HAP-1 (cell line): Measurements from ENCODE around the gene KLHL35.
A peak's percentile ranks its signal among the peaks of the same experiment; 100 is the strongest.

Source experiments
- DNase-seq, 2 experiments: peaks; one replicate each; pipeline ENCODE4 v3.0.0-alpha.2; 2016 to 2020; ENCODE audit warnings: low spot score in 2 of 2
- H3K27me3 ChIP-seq: fragments of 250-450 bp; sonication (Bioruptor Pico); 2 replicates; pipeline ENCODE4 v1.5.1; 2020; ENCODE audit warnings: low read depth, mild to moderate bottlenecking, moderate library complexity
- H3K36me3 ChIP-seq: fragments of 250-450 bp; sonication (Bioruptor Pico); replicated peaks from 2 replicates; pipeline ENCODE4 v1.5.1; 2020; ENCODE audit warnings: mild to moderate bottlenecking
- H3K4me1 ChIP-seq: fragments of 250-450 bp; sonication (Bioruptor Pico); 2 replicates; pipeline ENCODE4 v1.5.1; 2020; ENCODE audit warnings: mild to moderate bottlenecking
- H3K4me3 ChIP-seq: fragments of 250-450 bp; sonication (Bioruptor Pico); 2 replicates; pipeline ENCODE4 v1.5.1; 2020; ENCODE audit warnings: mild to moderate bottlenecking, moderate library complexity
- H3K9me3 ChIP-seq: fragments of 250-450 bp; sonication (Bioruptor Pico); 2 replicates; pipeline ENCODE4 v1.5.1; 2020; ENCODE audit warnings: mild to moderate bottlenecking, moderate library complexity
- in situ Hi-C: fragments of 300-500 bp; cut with MboI; formaldehyde crosslinking; loops from 3 replicates; pipeline ENCODE4 v1.14.3; 2020; ENCODE audit warnings: low sequenced_read_pairs, inconsistent platforms, mixed read lengths

The KLHL35 gene, protein sequence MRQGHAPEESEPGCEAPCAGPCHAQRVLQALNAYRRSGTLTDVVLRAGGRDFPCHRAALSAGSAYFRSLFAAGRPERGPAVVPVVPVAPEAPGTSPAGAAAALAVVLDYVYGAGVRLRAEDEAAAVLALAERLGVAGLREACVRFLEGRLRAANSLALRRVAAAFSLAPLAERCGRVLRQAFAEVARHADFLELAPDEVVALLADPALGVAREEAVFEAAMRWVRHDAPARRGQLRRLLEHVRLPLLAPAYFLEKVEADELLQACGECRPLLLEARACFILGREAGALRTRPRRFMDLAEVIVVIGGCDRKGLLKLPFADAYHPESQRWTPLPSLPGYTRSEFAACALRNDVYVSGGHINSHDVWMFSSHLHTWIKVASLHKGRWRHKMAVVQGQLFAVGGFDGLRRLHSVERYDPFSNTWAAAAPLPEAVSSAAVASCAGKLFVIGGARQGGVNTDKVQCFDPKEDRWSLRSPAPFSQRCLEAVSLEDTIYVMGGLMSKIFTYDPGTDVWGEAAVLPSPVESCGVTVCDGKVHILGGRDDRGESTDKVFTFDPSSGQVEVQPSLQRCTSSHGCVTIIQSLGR

DNA sequence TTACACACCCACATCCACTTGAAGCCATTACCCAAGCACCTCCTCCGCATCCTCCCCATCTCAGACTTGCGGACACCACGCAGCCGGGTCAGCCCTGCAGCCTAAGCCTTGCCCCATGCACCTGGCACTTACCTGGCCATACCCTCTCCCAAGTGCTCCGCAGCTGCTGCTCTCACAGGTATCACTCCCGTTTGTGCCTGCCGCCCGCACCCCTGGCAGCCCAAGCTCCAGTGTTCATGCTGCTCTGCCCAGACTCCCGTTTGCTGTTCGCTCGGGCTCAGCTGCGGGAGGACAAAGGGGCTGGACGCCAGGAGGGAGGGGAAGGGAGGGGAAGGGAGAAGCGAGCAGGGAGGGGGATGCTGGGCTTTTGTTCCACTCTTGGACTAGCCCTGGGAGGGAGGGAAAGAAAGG is at the start of gene KLHL35:
Gene KLHL35, minus strand, starts transcription at position 293 of the 411 bp plus-strand sequence. CDS start 2,574 bp downstream, outside the sequence.
- no peaks in the 10 kb centered on the region for H3K36me3 ChIP-seq
- H3K4me3 ChIP-seq, result no peak within 1 kb of the TSS
- no peaks in the 10 kb centered on the region for H3K4me1 ChIP-seq
- no peaks in the 10 kb centered on the region for H3K9me3 ChIP-seq
- in situ Hi-C loops, result no loop called here
- no peak for DNase-seq
- H3K27me3 ChIP-seq, result peaks cover 30% of the 10 kb centered on the region

GRCh38 chr11:75481922-75482606 is 49.1 kb upstream of the KLHL35 start:
- in situ Hi-C loops, result no loop called here
- Histone ChIP-seq H3K36me3 (no peaks in the 10 kb centered on the region), H3K9me3 (no peaks in the 10 kb centered on the region), H3K4me3 (no peak overlapping the region), H3K27me3 (no peaks in the 10 kb centered on the region), H3K4me1 (no peaks in the 10 kb centered on the region)
- no peak for DNase-seq

DNA sequence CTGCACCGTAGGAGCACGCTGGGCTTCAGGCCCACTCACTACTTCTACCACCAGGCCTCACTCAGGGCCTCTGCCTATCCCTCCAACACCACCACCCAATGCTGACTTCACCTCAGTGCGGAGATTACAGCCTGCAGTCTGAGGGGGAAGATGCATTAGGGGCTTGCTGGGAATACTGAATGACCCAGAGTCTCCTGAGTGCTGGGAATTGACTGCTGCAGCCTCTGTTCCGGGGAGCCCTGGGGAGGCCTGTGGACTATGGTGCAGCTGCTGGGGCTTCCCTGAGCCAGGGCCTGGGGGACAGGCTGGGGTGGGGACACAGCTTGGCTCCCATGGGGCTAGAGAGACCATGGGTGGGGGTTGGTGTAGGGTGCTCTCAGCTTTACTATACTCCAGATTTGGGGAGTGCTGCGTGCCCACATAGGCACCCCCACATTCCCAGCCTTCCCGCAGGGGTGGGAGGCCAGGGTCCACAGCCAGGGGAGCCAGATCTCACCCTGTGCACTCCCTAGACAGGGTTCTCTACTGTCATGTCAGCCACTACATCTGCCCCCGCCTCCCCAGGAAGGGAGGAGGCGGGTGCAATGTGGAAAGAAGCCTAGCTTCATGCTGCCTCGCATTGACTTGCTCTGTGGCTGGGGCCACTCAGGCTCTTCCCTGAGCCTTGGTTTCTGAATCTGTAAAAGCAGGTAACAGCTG is 48.4 kb upstream of the KLHL35 start:
- in situ Hi-C loops, result no loop called here
- H3K4me3 ChIP-seq, result no peak overlapping the region
- no peaks in the 10 kb centered on the region for H3K9me3 ChIP-seq
- H3K4me1 ChIP-seq, result no peaks in the 10 kb centered on the region
- H3K27me3 ChIP-seq, result no peaks in the 10 kb centered on the region
- DNase-seq, result no peak
- H3K36me3 ChIP-seq, result no peaks in the 10 kb centered on the region

DNA sequence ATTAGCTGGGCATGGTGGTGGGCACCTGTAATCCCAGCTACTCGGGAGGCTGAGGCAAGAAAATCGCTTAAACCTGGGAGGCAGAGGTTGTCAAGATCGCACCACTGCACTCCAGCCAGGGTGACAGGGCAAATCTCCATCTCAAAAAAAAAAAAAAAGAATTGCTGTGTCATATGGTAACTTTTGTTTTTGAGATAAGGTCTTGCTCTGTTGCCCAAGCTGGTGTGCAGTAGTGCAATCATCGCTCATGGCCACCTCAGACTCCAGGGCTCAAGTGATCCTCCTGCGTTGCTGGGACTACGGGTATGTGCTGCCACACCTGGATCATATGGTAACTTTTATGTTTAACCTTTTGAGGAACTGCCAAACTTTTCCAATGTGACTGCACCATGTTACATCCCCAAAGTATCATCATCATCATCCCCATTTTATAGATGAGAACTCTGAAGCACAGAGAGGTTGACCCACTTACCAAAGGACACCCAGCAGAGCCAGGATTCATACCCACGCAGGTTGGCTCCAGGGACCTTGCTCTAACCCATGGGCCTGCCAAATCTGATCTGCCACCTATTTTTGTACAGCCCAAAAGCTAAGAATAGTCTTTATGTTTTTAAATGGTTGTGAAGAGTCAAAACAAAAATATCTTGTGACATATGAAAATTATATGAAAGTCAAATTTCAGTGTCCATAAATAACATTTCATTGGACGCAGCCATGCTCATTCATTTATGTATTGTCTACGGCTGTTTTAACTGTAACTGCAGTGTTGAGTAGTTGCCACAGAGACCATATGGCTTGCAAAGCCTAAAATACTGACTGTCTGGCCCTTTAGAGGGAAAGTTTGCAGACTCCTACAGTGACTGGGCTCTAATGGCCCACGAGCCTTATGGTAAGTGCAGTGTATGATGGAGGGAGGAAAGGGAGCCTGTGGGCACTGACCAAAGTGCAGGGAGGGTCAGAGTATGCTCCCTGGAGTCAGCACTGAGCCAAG is 47.5 kb upstream of the KLHL35 start:
- H3K36me3 ChIP-seq, result no peaks in the 10 kb centered on the region
- in situ Hi-C loops, result no loop called here
- no peak for DNase-seq

GRCh38 chr11:75479597-75480145 is 46.7 kb upstream of the KLHL35 start:
- Histone ChIP-seq H3K4me1 (peaks cover 3% of the 10 kb centered on the region; the same call in 1 of the 2 replicates), H3K4me3 (no peak overlapping the region), H3K36me3 (no peaks in the 10 kb centered on the region), H3K27me3 (no peaks in the 10 kb centered on the region), H3K9me3 (no peaks in the 10 kb centered on the region)
- in situ Hi-C loops, result no loop called here
- DNase-seq, result no peak

More for the DNA sequence above, 47.5 kb upstream of the KLHL35 start:
- Histone ChIP-seq H3K4me3 (no peak overlapping the region), H3K9me3 (no peaks in the 10 kb centered on the region), H3K27me3 (no peaks in the 10 kb centered on the region), H3K4me1 (no peaks in the 10 kb centered on the region)

DNA sequence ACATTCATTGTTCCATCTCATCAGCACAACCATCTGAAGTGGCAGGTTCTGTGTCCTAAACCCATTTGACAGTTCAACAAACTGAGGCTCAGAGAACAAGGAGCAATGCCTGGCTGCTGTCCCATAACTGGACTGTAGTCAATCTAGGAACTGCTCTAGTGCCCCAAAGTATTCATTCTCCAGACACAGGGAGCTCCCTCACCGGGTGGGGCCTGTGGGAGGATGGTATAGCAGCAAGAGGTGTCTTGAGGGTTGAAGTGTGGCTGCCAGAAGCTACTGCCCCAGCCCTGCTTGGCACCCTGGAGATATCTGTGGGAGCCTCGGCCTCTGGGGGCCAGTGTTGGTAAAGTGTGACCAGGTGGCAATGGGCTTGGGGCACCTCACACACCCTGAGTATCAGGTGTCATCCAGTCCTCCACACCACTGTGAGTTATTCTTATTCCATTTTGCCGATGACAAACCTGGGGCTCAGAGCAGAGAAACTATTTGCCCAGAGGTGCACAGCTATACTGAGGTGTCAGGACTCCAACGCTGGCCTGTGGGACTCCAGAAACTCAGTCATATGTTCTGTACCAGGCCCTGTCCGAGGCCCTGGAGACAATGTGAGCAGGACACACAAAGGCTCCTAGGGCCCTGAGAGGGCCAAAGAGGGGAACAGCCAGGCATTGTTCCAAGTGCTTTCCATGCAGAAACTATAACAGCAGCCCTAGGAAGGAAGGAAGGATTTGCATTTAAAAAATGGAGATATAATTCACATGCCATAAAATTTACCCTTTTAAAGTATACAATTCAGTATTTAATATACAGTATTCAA is 46.0 kb upstream of the KLHL35 start:
- no peaks in the 10 kb centered on the region for H3K27me3 ChIP-seq
- in situ Hi-C loops, result no loop called here
- no peak for DNase-seq

DNA sequence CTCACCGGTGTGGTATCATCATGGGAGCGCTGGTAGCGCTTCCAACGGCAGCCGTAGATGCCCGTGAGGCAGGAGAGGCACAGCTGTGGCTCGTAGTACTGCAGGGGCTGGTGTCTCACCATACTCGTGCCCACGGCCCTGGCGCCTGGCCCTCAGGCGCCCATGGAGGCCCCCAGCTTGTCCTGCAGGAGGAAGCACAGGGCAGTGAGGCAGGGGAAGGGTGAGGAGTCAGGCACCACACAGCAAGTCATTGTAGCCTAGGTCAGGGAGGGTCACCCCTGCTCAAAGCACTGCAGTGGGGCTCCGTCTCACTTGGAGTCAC is 44.6 kb upstream of the KLHL35 start:
- peaks cover 3% of the 10 kb centered on the region; the same call in 1 of the 2 replicates for H3K4me1 ChIP-seq
- H3K36me3 ChIP-seq, result no peaks in the 10 kb centered on the region
- in situ Hi-C loops, result no loop called here
- DNase-seq, result no peak
- no peak overlapping the region for H3K4me3 ChIP-seq
- no peaks in the 10 kb centered on the region for H3K27me3 ChIP-seq
- no peaks in the 10 kb centered on the region for H3K9me3 ChIP-seq

More for the DNA sequence above, 46.0 kb upstream of the KLHL35 start:
- H3K4me1 ChIP-seq, result peaks cover 3% of the 10 kb centered on the region; the same call in 1 of the 2 replicates
- H3K4me3 ChIP-seq, result no peak overlapping the region
- H3K9me3 ChIP-seq, result no peaks in the 10 kb centered on the region
- H3K36me3 ChIP-seq, result no peaks in the 10 kb centered on the region

DNA sequence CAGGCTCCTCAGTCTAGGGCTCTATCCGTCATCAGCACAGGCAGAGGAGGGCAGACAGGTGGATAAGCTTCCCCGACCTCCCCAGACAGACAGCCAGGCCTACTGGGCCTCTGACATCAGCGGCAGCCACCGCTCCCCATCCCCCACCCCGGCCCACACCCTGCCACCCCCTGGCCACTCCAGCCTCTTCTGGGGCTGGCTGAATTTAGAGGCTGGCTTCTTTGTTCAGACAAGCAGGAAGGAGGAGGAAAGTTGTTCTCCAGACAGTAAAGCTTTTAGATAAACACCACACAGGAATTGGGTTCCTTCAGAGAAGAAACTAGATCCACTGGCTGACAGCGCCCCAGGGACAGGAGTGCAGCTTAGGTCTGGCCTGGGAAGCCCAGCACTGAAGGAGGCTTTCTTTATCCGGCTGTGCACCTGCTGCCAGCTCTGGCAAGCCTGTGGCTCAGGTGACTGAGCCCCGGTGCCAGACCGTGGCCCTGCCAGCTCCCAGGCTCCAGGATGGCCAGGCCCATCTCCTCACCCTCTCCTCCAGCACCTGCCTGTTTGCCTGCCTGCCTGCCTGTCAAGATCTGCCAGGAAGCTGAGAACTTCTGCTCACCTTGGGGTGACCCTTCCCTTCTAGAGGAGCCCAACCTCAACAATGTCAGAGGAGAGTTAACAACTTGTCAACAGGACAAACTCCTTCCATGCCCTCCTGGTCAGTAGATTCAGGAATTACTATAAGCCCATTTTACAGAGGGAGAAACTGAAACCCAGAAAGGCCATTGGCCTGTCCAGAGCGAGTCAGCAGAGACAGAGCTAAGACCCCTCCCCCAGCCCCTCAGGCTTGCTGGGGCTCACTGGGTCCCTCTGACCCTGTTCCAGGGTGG is 44.0 kb upstream of the KLHL35 start:
- Histone ChIP-seq H3K27me3 (no peaks in the 10 kb centered on the region), H3K36me3 (no peaks in the 10 kb centered on the region), H3K4me3 (no peak overlapping the region), H3K4me1 (peaks cover 3% of the 10 kb centered on the region; the same call in 1 of the 2 replicates), H3K9me3 (no peaks in the 10 kb centered on the region)
- in situ Hi-C loops, result no loop called here
- no peak for DNase-seq

- Histone ChIP-seq H3K4me1 (peaks cover 3% of the 10 kb centered on the region; the same call in 1 of the 2 replicates), H3K36me3 (no peaks in the 10 kb centered on the region), H3K4me3 (no peak overlapping the region), H3K9me3 (no peaks in the 10 kb centered on the region), H3K27me3 (no peaks in the 10 kb centered on the region)
- in situ Hi-C loops, result no loop called here
- DNase-seq, result no peak
Observed at GRCh38 chr11:75475767-75476650, 43.0 kb upstream of the KLHL35 start.

DNA sequence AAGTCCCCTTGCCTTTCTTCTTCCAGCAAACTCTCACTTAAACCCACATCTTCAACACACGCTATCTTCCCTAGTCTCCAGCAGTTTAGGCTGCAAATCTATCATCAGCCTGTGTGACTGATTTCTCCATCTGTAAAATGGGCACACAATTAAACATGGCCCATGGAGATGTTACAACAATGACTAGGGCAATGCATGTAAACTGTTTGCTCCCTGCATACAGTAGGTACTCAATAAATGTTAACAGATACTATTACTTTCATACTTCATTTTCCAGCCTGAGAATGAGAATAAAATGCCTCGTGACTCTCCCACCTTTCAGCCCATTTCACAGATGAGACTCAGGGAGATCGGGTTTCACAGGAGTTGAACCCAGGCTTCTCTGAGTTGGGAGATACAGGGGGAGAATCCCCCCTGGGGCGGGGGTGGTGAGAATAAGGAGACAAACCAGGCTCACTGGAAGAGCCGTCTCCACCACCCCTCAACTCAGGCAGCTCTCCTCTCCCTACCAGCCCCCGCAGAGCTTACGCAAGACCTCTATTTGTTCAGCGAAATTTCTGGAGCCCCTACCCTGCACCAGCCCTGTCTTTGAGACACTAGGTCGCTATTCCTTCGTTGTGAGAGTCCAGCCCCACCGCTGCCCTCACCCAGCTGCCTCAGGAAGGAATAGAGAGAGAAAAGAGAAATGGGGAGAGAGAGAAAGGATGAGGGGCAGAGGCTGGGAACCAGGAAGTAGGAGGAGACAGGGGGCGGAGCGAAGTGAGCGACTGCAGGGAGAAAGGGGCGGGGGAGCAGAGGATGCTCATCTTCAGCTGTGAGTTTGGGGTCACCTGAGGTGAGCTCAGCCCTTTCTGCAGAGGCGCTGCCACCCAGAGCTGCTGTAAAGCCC is 42.1 kb upstream of the KLHL35 start:
- H3K4me3 ChIP-seq, result no peak overlapping the region
- peaks cover 3% of the 10 kb centered on the region; the same call in 1 of the 2 replicates for H3K4me1 ChIP-seq
- no peaks in the 10 kb centered on the region for H3K9me3 ChIP-seq
- DNase-seq, result peak in 1 of 2 experiments; percentile 65
- in situ Hi-C loops, result no loop called here
- H3K27me3 ChIP-seq, result no peaks in the 10 kb centered on the region
- H3K36me3 ChIP-seq, result no peaks in the 10 kb centered on the region
